ENCODE results near the gene PFDN1. TPM values are rescaled to one million over a fixed set of nuclear protein-coding genes. Genes with fewer than 3 reads are reported as not detected.

The PFDN1 gene
- polyA plus RNA-seq, 1 donor from 2014 or later = 147 TPM

- H3K9me3 ChIP-seq (ENCODE audit: low read length) = no peaks in the 10 kb centered on the region
- H3K27ac ChIP-seq (ENCODE audit: low read length) = no peak overlapping the region
- no peak overlapping the region for H3K4me2 ChIP-seq (ENCODE audit: low read length)
Observed at GRCh38 chr5:140296289-140296688, 6.6 kb downstream of the PFDN1 start.

GRCh38 chr5:140295414-140295813 lies 7.5 kb downstream of the PFDN1 start:
- H2AFZ ChIP-seq (ENCODE audit: low read depth, low read length) = no peak overlapping the region
- no peak overlapping the region for H3K4me3 ChIP-seq (ENCODE audit: low read length)
- peaks cover 70% of the 10 kb centered on the region for H3K79me2 ChIP-seq (replicated peaks; ENCODE audit: insufficient read depth, low read length)
- no peak overlapping the region for H3K9ac ChIP-seq (ENCODE audit: low read length)
- H3K27ac ChIP-seq (ENCODE audit: low read length) = no peak overlapping the region
- no peaks in the 10 kb centered on the region for H3K9me2 ChIP-seq (ENCODE audit: insufficient read depth, low read length)
- no peaks in the 10 kb centered on the region for H3F3A ChIP-seq (ENCODE audit: insufficient read depth, low read length, poor library complexity, severe bottlenecking)
- no peaks in the 10 kb centered on the region for H3K27me3 ChIP-seq (ENCODE audit: insufficient read depth, low read depth, low read length)
- no peaks in the 10 kb centered on the region for H3K9me3 ChIP-seq (ENCODE audit: low read length)
- no peak for TF ChIP-seq EZH2 (IDR thresholded peaks at IDR 0.05; ENCODE audit: borderline replicate concordance, insufficient read depth, low read length, poor library complexity, severe bottlenecking)
- TF ChIP-seq TAF1 (IDR thresholded peaks at IDR 0.05; ENCODE audit: low read depth) = no peak
- TF ChIP-seq CTCF (IDR thresholded peaks at IDR 0.05; ENCODE audit: poor library complexity, severe bottlenecking) = no peak
- TF ChIP-seq EP300 (conservative IDR thresholded peaks at IDR 0.05; ENCODE audit: poor library complexity, severe bottlenecking) = no peak
- TF ChIP-seq REST (IDR thresholded peaks at IDR 0.05; ENCODE audit: borderline replicate concordance) = no peak
- TF ChIP-seq SMC3 (conservative IDR thresholded peaks at IDR 0.05; ENCODE audit: poor library complexity) = no peak
- H3K4me2 ChIP-seq (ENCODE audit: low read length) = no peak overlapping the region
- no peaks in the 10 kb centered on the region for H4K20me1 ChIP-seq (ENCODE audit: insufficient read depth)
- peaks cover 6% of the 10 kb centered on the region for H3K36me3 ChIP-seq (ENCODE audit: insufficient read depth, low read length)

More at GRCh38 chr5:140296289-140296688, 6.6 kb downstream of the PFDN1 start:
- H3K36me3 ChIP-seq (ENCODE audit: insufficient read depth, low read length) = peaks cover 6% of the 10 kb centered on the region
- no peaks in the 10 kb centered on the region for H3F3A ChIP-seq (ENCODE audit: insufficient read depth, low read length, poor library complexity, severe bottlenecking)
- H4K20me1 ChIP-seq (ENCODE audit: insufficient read depth) = no peaks in the 10 kb centered on the region
- no peak overlapping the region for H3K4me3 ChIP-seq (ENCODE audit: low read length)
- H3K9ac ChIP-seq (ENCODE audit: low read length) = no peak overlapping the region
- no peak for TF ChIP-seq EP300 (conservative IDR thresholded peaks at IDR 0.05; ENCODE audit: poor library complexity, severe bottlenecking)
- no peak for TF ChIP-seq SMC3 (conservative IDR thresholded peaks at IDR 0.05; ENCODE audit: poor library complexity)
- no peak for TF ChIP-seq REST (IDR thresholded peaks at IDR 0.05; ENCODE audit: borderline replicate concordance)
- TF ChIP-seq POLR2AphosphoS5 (IDR thresholded peaks at IDR 0.05) = no peak
- TF ChIP-seq RAD21 (conservative IDR thresholded peaks at IDR 0.05) = no peak
- no peak for TF ChIP-seq CTCF (IDR thresholded peaks at IDR 0.05; ENCODE audit: poor library complexity, severe bottlenecking)
- no peak for TF ChIP-seq MXI1 (conservative IDR thresholded peaks at IDR 0.05; ENCODE audit: poor library complexity, severe bottlenecking)
- TF ChIP-seq TAF1 (IDR thresholded peaks at IDR 0.05; ENCODE audit: low read depth) = no peak
- TF ChIP-seq EZH2 (IDR thresholded peaks at IDR 0.05; ENCODE audit: borderline replicate concordance, insufficient read depth, low read length, poor library complexity, severe bottlenecking) = no peak
- H3K9me2 ChIP-seq (ENCODE audit: insufficient read depth, low read length) = no peaks in the 10 kb centered on the region
- H2AFZ ChIP-seq (ENCODE audit: low read depth, low read length) = no peak overlapping the region
- H3K27me3 ChIP-seq (ENCODE audit: insufficient read depth, low read depth, low read length) = no peaks in the 10 kb centered on the region
- peaks cover 71% of the 10 kb centered on the region for H3K79me2 ChIP-seq (replicated peaks; ENCODE audit: insufficient read depth, low read length)
